ENCODE measurements around the gene IGDCC3.
"Not testable (repeated sequence)": the region's sequence is repeated elsewhere in the genome, so short reads cannot be mapped to it uniquely, and the experiment has no call there.

Gene IGDCC3

DNA sequence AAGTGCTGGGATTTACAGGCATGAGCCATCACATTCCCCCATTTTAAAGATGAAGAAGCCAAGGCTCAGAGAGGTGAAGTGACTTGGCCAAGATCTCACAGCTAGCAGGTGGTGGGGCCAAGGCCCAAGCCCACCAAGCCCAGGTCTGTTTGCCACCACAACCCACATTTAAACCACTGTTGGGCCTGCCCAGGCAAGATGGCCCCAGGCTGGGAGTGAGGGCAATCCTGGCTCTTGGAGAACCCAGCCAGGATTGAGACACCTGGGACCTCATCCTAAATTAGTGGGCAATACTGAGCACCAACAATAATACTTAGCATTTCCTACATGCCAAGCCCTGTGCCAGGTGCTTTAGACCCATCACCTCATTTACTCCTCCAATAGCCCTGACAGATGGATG lies 6.9 kb downstream of the IGDCC3 start:
- DNase-seq (ENCODE audit: low read depth in 3 of 3) = no peak

DNA sequence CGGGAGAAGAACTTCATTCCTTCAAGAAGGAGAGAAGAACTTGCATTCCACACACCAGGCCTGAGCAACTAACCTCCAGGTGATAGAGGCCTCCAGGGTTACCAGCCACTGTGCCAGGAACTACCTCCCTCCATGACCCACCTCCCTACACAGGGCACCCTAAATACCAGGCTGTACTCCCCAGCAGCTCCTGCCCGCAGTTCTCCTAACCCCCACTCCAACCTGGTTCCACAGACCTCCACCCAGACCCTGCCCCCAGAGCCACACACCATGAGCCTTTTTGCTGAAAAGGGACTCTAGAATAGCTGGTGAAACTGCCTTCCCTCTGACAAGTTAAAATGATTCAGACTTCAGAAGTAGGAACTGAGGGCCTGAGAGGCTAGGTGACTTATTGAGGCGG lies 8.2 kb downstream of the IGDCC3 start:
- no peak for DNase-seq (ENCODE audit: low read depth in 3 of 3)

DNA sequence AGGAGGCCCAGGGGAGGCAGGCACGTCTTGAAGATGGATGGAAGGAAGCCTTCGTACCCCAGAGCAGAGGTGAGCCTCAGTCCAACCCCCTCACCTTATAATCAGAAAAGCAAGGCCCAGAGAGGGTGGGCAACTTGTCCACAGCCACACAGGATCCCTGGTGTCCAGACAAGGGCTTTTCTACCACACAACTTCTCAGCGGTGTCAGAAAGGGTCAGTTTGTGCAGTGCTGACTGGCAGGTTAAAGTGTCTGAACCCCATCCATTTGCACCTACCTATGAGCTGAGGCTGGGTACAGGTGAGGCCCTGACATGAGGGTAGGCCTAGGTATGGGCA lies 8.6 kb downstream of the IGDCC3 start:
- DNase-seq (ENCODE audit: low read depth in 3 of 3) = no peak

DNA sequence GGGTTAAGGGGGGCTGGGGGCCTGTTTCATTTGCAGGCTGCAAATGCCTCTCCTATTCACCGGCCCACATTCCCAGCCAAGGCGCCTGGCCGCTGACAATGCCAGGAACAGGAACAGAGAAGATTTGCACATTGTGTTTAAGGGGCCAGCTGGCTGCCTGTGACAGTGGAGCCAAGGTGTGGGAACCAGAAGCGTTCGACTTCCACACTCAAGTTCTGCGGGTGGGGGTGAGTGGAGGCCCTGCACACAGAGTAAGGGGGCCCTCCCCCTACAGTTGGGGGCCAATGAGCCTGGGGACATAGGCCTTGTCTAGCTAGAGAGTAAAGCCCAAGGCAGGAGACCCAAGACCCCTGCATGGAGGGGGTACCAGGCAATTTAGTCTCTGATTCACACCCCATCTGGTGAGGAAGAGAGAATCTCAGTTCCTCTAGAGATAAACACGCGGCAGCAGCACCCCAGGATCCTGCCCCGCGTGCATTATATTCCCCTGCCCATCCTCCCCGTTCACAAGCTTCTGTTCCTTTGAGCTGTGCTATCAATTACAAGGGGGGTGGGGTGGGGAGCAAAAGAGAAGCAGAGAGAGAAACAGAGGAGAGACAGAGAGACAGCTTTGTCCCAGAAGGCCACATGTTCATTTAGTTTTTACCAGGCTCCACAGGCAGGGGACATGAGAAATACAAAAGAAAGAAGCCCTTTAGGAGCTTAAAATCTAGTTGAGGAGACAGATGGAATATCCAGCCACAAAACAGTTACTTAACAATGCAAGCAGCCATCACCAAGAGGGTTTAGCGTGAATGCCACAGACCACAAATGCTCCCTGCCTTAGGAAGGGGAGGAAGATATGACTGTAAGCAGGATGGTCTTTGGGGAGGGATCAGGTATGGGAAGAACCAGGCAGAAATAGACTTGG lies 9.2 kb downstream of the IGDCC3 start:
- no peak for DNase-seq (ENCODE audit: low read depth in 3 of 3)

DNA sequence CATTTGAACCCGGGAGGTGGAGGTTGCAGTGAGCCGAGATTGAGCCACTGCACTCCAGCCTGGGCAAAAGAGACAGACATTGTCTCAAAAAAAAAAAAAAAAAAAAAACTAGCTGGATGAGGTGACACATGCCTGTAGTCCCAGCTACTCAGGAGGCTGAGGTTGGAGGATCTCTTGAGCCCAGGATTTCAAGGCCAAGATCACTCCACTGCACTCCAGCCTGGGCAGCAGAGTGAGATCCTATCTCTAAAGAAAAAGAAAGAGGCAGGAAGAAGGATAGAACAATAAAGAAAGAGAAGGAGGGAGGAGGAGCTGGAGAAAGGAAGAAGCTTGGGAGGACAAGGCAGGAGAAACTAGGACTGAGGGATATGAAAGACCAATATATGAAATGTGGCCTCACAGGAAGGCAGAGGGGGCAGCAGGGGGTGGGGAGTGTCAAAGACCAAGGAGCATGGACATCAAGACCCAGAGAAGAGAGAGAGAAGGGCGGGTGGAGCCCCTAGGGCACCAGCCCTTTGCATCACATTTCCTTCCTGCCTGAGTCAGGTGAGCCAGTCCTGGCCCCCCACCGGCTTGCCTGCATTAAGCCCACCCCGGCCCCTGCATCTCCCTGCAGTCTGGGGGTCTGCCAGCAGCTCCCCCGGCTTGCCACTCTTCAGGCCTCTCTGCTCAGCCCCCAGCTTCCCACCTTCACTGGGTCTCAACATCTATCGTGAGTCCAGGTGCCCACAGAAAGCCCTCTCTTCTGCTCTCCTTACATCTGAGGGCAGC lies 11.5 kb downstream of the IGDCC3 start:
- no peak for DNase-seq (ENCODE audit: low read depth in 3 of 3)

DNA sequence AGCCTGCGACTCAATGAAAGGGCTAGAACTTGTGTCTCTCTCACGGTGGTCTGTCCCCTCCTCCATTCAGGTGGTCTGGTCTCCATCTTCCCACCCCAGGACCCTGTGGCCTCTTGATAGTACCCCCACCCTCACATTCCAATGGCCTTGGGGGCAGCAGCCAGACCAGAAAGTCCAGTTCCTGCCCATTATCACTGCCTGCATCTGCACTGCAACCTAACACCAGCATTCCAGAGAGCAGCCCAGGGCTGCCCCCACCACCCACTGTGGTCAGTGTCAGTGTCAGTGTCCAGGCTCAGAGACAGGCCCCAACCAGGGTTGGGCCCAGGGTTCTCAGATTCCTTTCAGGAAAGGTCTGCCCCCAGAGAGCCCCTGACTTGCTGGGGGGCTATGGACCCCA lies 12.6 kb downstream of the IGDCC3 start:
- DNase-seq (ENCODE audit: low read depth in 3 of 3) = no peak

GRCh38 chr15:65363766-65364165 lies 14.0 kb downstream of the IGDCC3 start:
- no peak for DNase-seq (ENCODE audit: low read depth in 3 of 3)

- DNase-seq (ENCODE audit: low read depth in 3 of 3) = no peak
These were observed 14.5 kb downstream of the IGDCC3 start for GRCh38 chr15:65363306-65363705.

- DNase-seq (ENCODE audit: low read depth in 3 of 3) = no peak
These were observed 15.3 kb downstream of the IGDCC3 start for GRCh38 chr15:65362491-65362890.

- no peak for DNase-seq (ENCODE audit: low read depth in 3 of 3)
These were observed 15.9 kb downstream of the IGDCC3 start for GRCh38 chr15:65361708-65362459.

DNA sequence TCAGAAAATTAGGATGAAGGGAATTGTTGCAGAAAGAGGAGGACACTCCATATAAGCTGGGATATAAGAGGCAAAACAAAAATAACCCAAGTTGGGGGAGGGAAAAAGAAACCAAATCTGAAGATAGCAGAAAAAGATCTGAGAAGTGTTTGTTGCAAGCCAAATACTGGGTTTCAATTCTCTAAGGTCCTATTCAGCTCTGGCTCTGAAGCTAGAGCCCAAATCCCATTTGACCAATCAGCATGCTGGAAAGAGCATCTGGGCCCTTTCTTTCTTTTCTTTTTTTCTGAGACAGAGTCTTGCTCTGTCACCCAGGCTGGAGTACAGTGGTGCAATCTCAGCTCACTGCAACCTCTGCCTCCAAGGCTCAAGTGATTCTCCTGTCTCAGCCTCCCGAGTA lies 17.3 kb downstream of the IGDCC3 start:
- no peak for DNase-seq (ENCODE audit: low read depth in 3 of 3)

GRCh38 chr15:65355988-65356353 lies 21.8 kb downstream of the IGDCC3 start:
- DNase-seq (ENCODE audit: low read depth in 3 of 3) = no peak

DNA sequence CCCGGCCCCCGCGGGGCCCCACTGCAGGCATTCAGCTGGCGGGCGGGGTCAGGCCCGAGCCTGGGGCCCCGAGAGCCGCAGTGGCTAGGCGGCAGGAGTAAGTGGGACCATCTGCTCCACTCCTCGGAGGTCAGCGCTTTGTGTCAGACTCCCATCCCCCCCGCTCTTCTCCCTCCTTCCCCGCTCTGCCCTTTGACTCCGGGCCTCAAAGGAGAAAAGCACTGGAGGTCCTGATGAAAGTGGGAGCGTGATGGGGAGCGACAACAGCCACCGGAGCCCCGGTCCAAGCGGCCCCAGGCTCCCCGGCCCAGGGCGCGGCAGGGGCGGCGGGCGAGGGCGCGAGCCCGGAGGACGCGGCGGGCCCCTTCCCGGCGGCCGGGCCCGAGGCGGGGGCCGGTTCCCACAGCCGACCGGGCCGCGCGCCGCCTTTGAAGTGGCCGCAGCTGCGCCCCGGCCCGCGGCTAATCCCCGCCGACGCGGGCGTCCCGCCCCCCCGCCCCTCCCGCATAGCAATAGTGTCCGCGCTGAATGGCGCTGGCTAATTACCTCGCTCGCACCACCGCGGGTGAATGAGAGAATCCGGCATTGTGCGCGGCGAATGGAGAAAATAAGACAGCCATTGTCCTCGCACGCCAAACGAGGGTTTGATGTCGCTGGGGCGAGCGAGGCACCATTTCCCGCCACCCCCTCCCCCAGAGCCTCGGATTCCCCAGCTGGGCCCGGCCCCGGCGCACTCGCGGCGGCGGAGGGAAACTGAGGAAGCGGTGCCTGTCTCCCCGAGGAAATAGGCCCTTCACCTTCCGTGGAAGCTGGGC lies 22.4 kb downstream of the IGDCC3 start:
- DNase-seq (ENCODE audit: low read depth in 3 of 3) = no peak

DNA sequence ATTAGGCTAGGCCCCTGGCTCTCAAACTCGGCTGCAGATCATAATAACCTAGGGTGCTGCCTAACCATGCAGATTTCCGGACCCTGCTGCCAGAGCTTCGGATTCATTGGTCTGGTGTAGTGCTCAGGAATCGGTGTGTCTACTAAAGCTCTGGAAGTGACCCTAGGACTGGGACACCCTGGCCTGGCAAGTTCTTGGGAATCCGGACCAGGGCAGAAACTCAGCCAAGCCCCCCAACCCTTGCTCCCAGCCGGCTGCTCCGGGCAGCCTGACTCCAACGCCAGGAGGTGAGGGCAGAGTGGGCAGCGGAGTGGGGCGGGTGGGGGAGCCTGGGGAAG lies 23.0 kb downstream of the IGDCC3 start:
- no peak for DNase-seq (ENCODE audit: low read depth in 3 of 3)

DNA sequence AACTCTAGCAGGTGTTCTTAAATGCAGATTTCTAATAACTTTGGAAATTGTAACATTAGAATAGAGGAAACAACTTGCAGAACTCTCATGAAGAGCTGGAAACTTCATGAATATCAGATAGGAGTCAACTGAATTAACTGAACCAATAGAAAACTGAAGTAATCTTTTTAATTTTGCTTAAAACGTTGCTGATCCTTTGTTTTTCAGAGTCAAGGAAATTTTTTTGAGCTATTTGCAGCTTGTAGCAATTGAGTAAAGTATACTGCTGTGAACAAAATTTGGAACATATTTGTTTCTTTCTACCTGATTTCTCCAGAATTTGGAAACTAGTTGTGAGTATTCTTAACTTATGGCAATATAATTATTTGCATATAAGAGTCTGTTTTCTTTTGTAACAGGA lies 25.8 kb downstream of the IGDCC3 start:
- DNase-seq (ENCODE audit: low read depth in 3 of 3) = not testable (repeated sequence)

GRCh38 chr15:65349338-65349737 lies 28.5 kb downstream of the IGDCC3 start:
- no peak for DNase-seq (ENCODE audit: low read depth in 3 of 3)

DNA sequence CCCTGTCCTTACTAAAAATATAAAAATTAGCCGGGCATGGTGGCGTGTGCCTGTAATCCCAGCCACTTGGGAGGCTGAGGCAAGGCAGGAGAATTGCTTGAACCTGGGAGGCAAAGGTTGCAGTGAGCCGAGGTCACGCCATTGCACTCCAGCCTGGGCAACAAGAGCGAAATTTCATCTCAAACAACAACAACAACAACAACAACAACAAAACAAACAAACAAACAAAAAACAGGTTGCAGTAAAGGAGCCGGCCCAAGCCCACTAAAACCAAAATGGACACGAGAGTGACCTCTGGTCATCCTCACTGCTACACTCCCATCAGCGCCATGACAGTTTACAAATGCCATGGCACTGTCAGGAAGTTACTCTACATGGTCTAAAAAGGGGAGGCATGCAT lies 30.0 kb downstream of the IGDCC3 start:
- DNase-seq (ENCODE audit: low read depth in 3 of 3) = not testable (repeated sequence)

GRCh38 chr15:65346856-65347598 lies 30.8 kb downstream of the IGDCC3 start:
- DNase-seq (ENCODE audit: low read depth in 3 of 3) = no peak

DNA sequence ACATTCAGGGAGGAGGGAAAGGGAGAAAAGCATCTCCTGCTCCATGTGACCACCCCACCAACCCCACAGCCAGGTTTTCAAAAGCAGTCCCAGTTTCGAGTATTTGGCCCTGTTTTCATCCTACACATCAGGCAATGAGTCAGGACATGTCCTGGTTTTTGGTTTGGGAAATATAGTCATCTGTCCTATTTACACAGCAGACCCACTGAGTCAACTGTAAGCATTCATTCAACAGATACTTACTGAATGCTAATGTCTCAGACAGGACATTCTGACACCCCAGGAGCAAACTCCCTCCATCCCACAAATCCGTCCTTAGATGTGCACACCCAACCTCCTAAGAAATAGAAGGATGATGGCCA lies 32.9 kb downstream of the IGDCC3 start:
- no peak for DNase-seq (ENCODE audit: low read depth in 3 of 3)

DNA sequence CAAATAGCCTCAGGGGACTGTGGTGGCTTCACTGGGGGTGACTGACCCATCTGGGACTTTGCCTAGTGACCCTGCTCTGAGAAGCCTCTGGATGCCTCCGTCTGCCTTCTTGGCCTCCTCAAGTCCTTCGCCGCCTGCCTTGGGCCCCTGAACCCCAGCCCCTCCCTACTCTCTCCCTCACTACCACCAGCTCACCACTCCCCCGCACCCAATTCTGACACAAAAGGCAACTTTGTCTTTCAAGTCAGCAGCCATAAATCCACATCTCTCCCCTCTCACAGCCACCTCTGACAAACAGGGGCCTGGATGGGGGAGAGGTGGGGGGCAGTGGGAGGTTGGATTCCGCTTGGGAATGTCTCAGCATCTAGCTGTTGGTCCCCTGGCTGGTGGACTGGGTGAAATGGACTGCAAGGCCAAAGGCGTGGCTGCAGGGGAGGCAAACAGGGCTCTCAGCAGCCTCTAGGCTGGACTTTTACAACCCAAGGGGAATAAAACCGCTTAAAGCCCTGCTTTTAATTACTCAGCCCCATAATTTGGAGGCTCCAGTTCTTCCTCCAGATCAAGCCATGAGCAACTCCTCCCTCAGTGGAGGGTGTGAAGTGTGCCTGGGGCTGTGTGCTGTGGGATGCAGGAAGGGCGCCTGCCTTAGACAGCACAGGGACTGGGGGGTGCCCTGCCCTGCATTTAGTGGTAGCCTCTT lies 33.4 kb downstream of the IGDCC3 start:
- DNase-seq (ENCODE audit: low read depth in 3 of 3) = no peak
